Brain microvascular endothelial cell (primary cell): ENCODE results near the gene KCNH5.
A peak's percentile ranks its signal among the peaks of the same experiment; 100 is the strongest.

Experiments
- DNase-seq: peaks from one replicate; pipeline ENCODE4 v3.0.0-alpha.2; 2020
- H3K27ac ChIP-seq: fragments of 250-450 bp; sonication (Bioruptor Pico); 2 replicates; pipeline ENCODE4 v1.5.1; 2020; ENCODE audit warnings: mild to moderate bottlenecking, moderate library complexity
- H3K27me3 ChIP-seq: fragments of 250-450 bp; sonication (Bioruptor Pico); replicated peaks from 2 replicates; pipeline ENCODE4 v1.5.1; 2020; ENCODE audit warnings: mild to moderate bottlenecking
- H3K36me3 ChIP-seq: fragments of 250-450 bp; sonication (Bioruptor Pico); replicated peaks from 2 replicates; pipeline ENCODE4 v1.5.1; 2020; ENCODE audit warnings: mild to moderate bottlenecking
- H3K4me3 ChIP-seq: 2 replicates; pipeline ENCODE4 v1.5.1; 2011; ENCODE audit warnings: low read depth, mild to moderate bottlenecking, control low read depth, low read length, moderate library complexity
- in situ Hi-C: cut with HindIII; loops from 2 replicates; pipeline ENCODE4 v1.10.0; 2017; ENCODE audit warnings: low sequenced_read_pairs, low pct_ligation_motif_present
- TF ChIP-seq, protein P1 (sequence below): IDR thresholded peaks from 2 replicates; pipeline ENCODE4 v1.5.1; 2011; ENCODE audit warnings: low read depth, mild to moderate bottlenecking, moderate library complexity, low read length, control low read depth, inconsistent platforms; ENCODE audit errors: missing control alignments

The KCNH5 gene

DNA sequence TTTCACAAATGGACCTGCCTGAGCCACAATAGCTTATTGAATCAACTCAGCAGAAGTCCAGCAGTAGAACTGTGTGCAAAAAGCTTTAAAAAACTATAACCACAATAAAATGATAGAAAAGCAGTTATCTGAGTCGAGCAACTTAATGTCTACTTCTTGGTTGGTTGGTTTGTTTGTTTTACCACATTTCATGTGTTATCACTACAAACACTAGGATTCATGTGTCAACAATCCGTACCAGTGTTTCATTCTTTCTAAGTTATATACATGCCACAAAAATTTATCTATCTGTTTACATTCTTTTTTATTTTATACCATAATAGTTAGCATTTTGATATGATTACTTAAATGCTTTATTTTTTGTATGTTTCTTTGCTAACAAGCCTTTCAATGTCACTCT lies 339.0 kb downstream of the KCNH5 start:
- in situ Hi-C loops = no loop called here
- no peak for DNase-seq
- TF ChIP-seq, protein P1, sequence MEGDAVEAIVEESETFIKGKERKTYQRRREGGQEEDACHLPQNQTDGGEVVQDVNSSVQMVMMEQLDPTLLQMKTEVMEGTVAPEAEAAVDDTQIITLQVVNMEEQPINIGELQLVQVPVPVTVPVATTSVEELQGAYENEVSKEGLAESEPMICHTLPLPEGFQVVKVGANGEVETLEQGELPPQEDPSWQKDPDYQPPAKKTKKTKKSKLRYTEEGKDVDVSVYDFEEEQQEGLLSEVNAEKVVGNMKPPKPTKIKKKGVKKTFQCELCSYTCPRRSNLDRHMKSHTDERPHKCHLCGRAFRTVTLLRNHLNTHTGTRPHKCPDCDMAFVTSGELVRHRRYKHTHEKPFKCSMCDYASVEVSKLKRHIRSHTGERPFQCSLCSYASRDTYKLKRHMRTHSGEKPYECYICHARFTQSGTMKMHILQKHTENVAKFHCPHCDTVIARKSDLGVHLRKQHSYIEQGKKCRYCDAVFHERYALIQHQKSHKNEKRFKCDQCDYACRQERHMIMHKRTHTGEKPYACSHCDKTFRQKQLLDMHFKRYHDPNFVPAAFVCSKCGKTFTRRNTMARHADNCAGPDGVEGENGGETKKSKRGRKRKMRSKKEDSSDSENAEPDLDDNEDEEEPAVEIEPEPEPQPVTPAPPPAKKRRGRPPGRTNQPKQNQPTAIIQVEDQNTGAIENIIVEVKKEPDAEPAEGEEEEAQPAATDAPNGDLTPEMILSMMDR = no peak
- Histone ChIP-seq H3K4me3 (no peak overlapping the region), H3K27ac (no peak overlapping the region), H3K27me3 (no peaks in the 10 kb centered on the region), H3K36me3 (no peaks in the 10 kb centered on the region)

DNA sequence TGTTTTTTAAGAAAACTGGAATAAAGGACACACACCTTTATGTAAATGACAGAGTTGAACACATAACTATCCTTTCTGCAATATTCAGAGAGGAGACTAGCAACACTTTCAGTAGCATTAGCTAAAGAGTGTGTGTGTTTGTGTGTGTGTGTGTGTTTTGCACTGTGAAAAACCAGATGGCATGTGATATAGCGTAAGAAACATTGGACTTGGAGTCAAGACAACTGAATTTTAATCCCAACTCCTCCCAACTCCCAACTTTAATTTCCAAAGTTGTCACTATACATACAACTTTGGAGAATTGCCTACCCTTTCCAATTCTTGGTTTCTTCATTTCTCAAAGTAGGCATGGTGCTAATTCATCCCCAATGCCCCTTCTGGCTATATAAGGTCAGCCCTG lies 347.8 kb downstream of the KCNH5 start:
- DNase-seq = no peak
- in situ Hi-C loops = no loop called here

GRCh38 chr14:62696929-62697328 lies 348.3 kb downstream of the KCNH5 start:
- H3K27me3 ChIP-seq = no peaks in the 10 kb centered on the region
- no peak for DNase-seq
- TF ChIP-seq, protein P1 = no peak
- H3K36me3 ChIP-seq = no peaks in the 10 kb centered on the region
- no peak overlapping the region for H3K4me3 ChIP-seq
- H3K27ac ChIP-seq = no peak overlapping the region
- in situ Hi-C loops = no loop called here

More for the DNA sequence above, 347.8 kb downstream of the KCNH5 start:
- no peaks in the 10 kb centered on the region for H3K27me3 ChIP-seq
- H3K27ac ChIP-seq = no peak overlapping the region
- no peaks in the 10 kb centered on the region for H3K36me3 ChIP-seq
- no peak overlapping the region for H3K4me3 ChIP-seq
- TF ChIP-seq, protein P1 = no peak

DNA sequence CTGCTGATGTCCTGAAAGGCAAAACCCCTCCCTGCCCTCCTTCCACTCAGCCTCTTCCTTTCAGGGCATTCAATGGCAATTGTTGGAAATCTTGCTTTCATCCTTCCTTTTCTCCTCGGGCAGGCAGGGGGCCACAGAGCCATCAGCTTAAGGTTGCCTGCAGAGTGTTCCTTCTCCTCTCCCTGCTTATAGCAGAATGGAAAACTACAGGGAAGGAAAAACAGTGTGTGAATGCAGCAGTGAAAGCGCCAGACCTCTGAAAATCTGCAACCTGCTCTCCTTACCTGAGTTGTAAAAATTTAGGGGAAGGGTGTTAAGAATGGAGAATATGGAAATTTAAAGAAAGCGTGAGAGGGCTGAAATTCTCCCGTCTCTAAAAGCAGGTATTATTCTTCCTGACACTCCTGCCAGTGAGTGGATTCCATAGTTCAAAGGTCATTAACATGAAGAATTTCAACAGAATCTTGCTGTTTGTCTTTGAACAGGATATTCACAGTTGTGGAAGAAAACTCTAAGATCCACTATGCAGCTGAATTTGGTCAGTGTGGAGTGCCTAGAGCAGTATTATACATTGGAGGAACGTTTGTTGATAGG lies 348.8 kb downstream of the KCNH5 start:
- in situ Hi-C loops = no loop called here
- H3K36me3 ChIP-seq = no peaks in the 10 kb centered on the region

GRCh38 chr14:62694075-62694474 lies 351.2 kb downstream of the KCNH5 start:
- peak overlapping the region; percentile 61 for H3K27ac ChIP-seq
- no peak overlapping the region for H3K4me3 ChIP-seq
- peak; percentile 56 for DNase-seq
- no peaks in the 10 kb centered on the region for H3K27me3 ChIP-seq
- TF ChIP-seq, protein P1 = no peak
- no peaks in the 10 kb centered on the region for H3K36me3 ChIP-seq
- in situ Hi-C loops = no loop called here

More for the DNA sequence above, 348.8 kb downstream of the KCNH5 start:
- DNase-seq = no peak
- TF ChIP-seq, protein P1 = no peak
- Histone ChIP-seq H3K4me3 (no peak overlapping the region), H3K27me3 (no peaks in the 10 kb centered on the region), H3K27ac (no peak overlapping the region)
